T-helper 2 cell treated with Interferon-gamma antibody and Interleukin-4, amounts not matched to agents 5 μg/mL and 100 μg/mL, for 36 hours (primary cell): ENCODE measurements around the gene PANK1.
"Not testable (repeated sequence)": the region's sequence is repeated elsewhere in the genome, so short reads cannot be mapped to it uniquely, and the experiment has no call there.

Source experiments
- DNase-seq: peaks from one replicate; pipeline ENCODE4 v3.0.0; 2021; ENCODE audit warnings: low spot score
- H3K27ac Mint-ChIP-seq: one replicate; pipeline ENCODE4 v1.8.0; 2021; ENCODE audit warnings: mild to moderate bottlenecking, mixed read lengths
- H3K27me3 Mint-ChIP-seq: one replicate; pipeline ENCODE4 v1.8.0; 2021; ENCODE audit warnings: low read depth, mixed read lengths
- H3K36me3 Mint-ChIP-seq: one replicate; pipeline ENCODE4 v1.8.0; 2021; ENCODE audit warnings: low read depth, mixed read lengths
- H3K4me1 Mint-ChIP-seq: one replicate; pipeline ENCODE4 v1.8.0; 2021; ENCODE audit warnings: low read depth, mixed read lengths
- H3K4me3 Mint-ChIP-seq: one replicate; pipeline ENCODE4 v1.8.0; 2022; ENCODE audit warnings: mild to moderate bottlenecking, moderate library complexity, mixed read lengths
- H3K9me3 Mint-ChIP-seq: one replicate; pipeline ENCODE4 v1.8.0; 2021; ENCODE audit warnings: mixed read lengths

The PANK1 gene

DNA sequence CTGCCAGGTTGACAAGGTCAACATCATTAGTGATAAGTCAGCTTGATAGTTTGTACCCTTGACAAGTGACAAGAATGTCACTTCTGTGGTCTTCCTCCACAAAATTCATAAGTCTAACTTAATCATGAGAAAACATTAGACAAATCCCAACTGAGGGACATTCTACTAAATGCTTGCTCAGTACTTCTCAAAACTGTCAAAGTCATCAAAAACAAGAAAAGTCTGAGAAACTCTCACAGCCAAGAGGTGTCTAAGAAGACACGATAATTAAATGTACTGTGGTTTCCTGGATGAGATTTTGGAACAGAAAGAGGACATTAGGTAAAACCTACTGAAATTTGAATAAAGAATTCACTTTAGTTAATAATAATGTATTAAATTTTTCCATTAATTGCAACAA, 79.9 kb downstream of the PANK1 start:
- H3K9me3 Mint-ChIP-seq: no peaks in the 10 kb centered on the region
- H3K4me1 Mint-ChIP-seq: no peaks in the 10 kb centered on the region
- no peak overlapping the region for H3K27ac Mint-ChIP-seq
- peaks cover 37% of the 10 kb centered on the region for H3K27me3 Mint-ChIP-seq
- no peak overlapping the region for H3K4me3 Mint-ChIP-seq
- DNase-seq: no peak
- H3K36me3 Mint-ChIP-seq: no peaks in the 10 kb centered on the region

- H3K4me3 Mint-ChIP-seq: no peak overlapping the region
- no peaks in the 10 kb centered on the region for H3K4me1 Mint-ChIP-seq
- H3K27ac Mint-ChIP-seq: no peak overlapping the region
- H3K27me3 Mint-ChIP-seq: peaks cover 37% of the 10 kb centered on the region
- no peaks in the 10 kb centered on the region for H3K9me3 Mint-ChIP-seq
- H3K36me3 Mint-ChIP-seq: no peaks in the 10 kb centered on the region
- DNase-seq: no peak
Observed at GRCh38 chr10:89563861-89564478, 81.1 kb downstream of the PANK1 start.

DNA sequence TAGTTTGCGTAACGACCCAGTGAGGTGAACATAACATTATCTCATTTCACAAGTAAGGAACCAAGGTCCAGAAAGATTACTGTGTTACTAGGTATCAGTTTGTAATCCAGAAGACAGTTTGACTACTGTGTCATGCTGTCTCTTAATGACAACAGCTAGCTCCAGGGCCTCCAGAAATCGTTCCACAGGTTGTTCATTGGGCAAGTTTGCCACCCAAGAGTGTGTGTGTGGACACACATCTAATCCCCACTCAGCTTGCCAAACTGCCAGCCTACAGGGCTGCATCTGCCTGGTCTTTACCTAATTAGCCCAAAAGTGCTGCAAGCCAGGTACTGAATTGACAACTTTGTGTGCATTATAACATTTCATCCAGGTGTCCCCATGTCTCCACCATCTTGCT, 81.7 kb downstream of the PANK1 start:
- Mint-ChIP-seq H3K9me3 (no peaks in the 10 kb centered on the region), H3K4me1 (no peaks in the 10 kb centered on the region), H3K27ac (no peak overlapping the region), H3K36me3 (no peaks in the 10 kb centered on the region), H3K4me3 (no peak overlapping the region), H3K27me3 (peaks cover 37% of the 10 kb centered on the region)
- no peak for DNase-seq

- Mint-ChIP-seq H3K36me3 (no peaks in the 10 kb centered on the region), H3K27ac (no peak overlapping the region)
- no peak for DNase-seq
Observed at GRCh38 chr10:89556600-89556999, 88.4 kb downstream of the PANK1 start.

DNA sequence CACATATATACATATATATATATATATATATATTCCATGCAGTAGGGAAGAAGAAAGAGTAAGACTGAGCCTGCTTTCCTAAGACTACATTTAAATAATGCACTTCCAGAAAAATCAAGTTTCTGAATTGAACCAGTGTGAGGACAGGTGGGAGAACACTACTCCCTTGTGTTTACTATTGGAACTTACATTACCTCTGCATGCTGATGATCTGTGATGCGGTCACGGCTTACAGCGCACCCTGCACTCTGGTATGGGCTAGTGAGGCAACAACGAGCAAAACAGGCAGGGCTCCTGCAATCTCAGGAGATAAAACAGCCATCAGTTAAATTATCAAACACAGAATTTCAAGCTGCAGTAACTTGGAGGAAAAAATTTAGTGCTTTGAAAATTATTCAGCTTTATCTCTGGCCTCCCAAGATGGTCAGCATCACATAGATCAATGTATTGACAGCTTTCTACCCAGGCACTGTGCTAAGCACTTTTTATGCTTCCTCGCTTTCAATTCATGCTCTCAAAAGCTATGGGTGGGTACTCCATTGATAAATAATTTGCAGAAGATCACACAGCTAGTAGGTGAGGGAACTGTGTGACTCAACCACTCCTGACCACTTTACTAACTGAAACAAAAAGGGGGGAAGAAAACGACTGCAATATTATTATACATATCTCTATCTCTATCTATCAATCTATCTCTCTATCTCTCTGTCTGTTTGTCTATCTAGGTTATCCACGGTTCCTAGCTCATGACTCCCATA, 89.2 kb downstream of the PANK1 start:
- Mint-ChIP-seq H3K4me1 (no peaks in the 10 kb centered on the region), H3K4me3 (no peak overlapping the region), H3K9me3 (no peaks in the 10 kb centered on the region), H3K27ac (no peak overlapping the region), H3K27me3 (peaks cover 5% of the 10 kb centered on the region), H3K36me3 (no peaks in the 10 kb centered on the region)
- DNase-seq: no peak

More at GRCh38 chr10:89556600-89556999, 88.4 kb downstream of the PANK1 start:
- H3K4me3 Mint-ChIP-seq: no peak overlapping the region
- H3K9me3 Mint-ChIP-seq: no peaks in the 10 kb centered on the region
- H3K4me1 Mint-ChIP-seq: no peaks in the 10 kb centered on the region
- peaks cover 11% of the 10 kb centered on the region for H3K27me3 Mint-ChIP-seq

- H3K36me3 Mint-ChIP-seq: no peaks in the 10 kb centered on the region
- no peaks in the 10 kb centered on the region for H3K4me1 Mint-ChIP-seq
- no peaks in the 10 kb centered on the region for H3K9me3 Mint-ChIP-seq
- peaks cover 13% of the 10 kb centered on the region for H3K27me3 Mint-ChIP-seq
- no peak for DNase-seq
- no peak overlapping the region for H3K27ac Mint-ChIP-seq
- H3K4me3 Mint-ChIP-seq: no peak overlapping the region
Observed at GRCh38 chr10:89554433-89554832, 90.6 kb downstream of the PANK1 start.

- Mint-ChIP-seq H3K4me1 (no peaks in the 10 kb centered on the region), H3K27ac (no peak overlapping the region), H3K27me3 (peaks cover 13% of the 10 kb centered on the region), H3K4me3 (no peak overlapping the region), H3K9me3 (no peaks in the 10 kb centered on the region), H3K36me3 (no peaks in the 10 kb centered on the region)
- DNase-seq: no peak
Observed at GRCh38 chr10:89553064-89553734, 91.8 kb downstream of the PANK1 start.

DNA sequence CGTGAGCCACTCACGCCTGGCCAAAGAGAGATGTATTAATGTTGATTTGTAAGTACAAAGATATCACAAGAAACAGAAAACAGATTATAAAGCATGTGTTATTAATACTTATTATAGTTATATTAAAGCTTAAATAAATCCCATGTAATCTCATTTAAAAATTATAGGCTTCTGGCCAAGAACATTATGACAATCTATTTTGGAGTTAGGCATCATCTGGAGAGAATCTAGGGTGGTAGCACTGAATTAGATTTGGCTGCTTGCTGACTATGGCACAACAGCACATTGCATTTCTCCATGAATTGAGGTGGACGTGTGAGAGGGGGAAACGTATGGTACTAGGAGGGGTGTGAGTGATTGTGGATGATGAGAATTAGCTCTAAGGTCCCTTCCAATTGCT, 92.8 kb downstream of the PANK1 start:
- Mint-ChIP-seq H3K36me3 (no peaks in the 10 kb centered on the region), H3K27ac (no peak overlapping the region), H3K27me3 (peaks cover 19% of the 10 kb centered on the region)

DNA sequence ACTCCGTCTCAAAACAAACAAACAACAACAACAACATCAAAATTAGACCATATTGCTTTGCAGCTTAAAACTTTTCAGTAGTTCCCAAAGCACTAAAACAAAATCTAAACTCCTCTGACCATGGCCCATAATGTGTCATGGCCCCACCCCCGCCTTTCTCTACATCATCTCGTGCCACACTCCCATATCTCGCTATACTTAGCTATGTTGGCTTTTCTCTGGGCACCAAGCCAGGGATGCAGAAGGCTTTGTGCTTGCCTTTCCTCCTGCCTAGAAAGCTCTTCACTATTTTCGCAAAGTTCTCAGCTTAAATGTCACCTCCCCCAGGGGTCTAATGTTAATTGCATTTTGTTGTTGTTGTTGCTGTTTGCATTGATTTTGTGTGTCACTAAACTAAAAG, 94.5 kb downstream of the PANK1 start:
- Mint-ChIP-seq H3K36me3 (no peaks in the 10 kb centered on the region), H3K9me3 (no peaks in the 10 kb centered on the region), H3K4me1 (no peaks in the 10 kb centered on the region), H3K27me3 (peaks cover 20% of the 10 kb centered on the region), H3K4me3 (no peak overlapping the region), H3K27ac (no peak overlapping the region)
- no peak for DNase-seq

More for the DNA sequence above, 92.8 kb downstream of the PANK1 start:
- H3K9me3 Mint-ChIP-seq: no peaks in the 10 kb centered on the region
- DNase-seq: no peak
- H3K4me1 Mint-ChIP-seq: no peaks in the 10 kb centered on the region
- H3K4me3 Mint-ChIP-seq: no peak overlapping the region

- peaks cover 21% of the 10 kb centered on the region for H3K27me3 Mint-ChIP-seq
- no peak overlapping the region for H3K4me3 Mint-ChIP-seq
- H3K9me3 Mint-ChIP-seq: no peaks in the 10 kb centered on the region
- no peaks in the 10 kb centered on the region for H3K36me3 Mint-ChIP-seq
- DNase-seq: no peak
- H3K27ac Mint-ChIP-seq: no peak overlapping the region
- no peaks in the 10 kb centered on the region for H3K4me1 Mint-ChIP-seq
Observed at GRCh38 chr10:89549510-89549909, 95.5 kb downstream of the PANK1 start.

DNA sequence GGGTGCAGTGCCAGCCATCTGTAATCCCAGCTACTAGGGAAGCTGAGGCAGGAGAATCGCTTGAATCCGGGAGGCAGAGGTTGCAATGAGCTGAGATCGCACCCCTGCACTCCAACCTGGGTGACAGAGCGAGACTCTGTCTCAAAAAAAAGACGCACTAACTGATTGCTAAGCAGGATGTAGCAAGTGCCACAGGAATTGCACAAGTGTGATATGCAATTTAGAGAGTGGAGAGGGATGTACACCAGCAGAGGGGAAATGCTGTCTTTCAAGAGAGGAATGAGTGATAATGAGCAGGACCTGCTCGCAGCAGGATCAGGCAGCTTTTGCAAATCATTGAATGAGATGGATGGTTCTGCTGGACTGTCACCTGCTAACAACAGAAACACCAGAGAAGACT, 96.4 kb downstream of the PANK1 start:
- H3K36me3 Mint-ChIP-seq: no peaks in the 10 kb centered on the region
- H3K4me3 Mint-ChIP-seq: no peak overlapping the region
- no peaks in the 10 kb centered on the region for H3K9me3 Mint-ChIP-seq
- H3K27me3 Mint-ChIP-seq: peaks cover 21% of the 10 kb centered on the region
- no peak overlapping the region for H3K27ac Mint-ChIP-seq
- no peaks in the 10 kb centered on the region for H3K4me1 Mint-ChIP-seq
- DNase-seq: no peak

DNA sequence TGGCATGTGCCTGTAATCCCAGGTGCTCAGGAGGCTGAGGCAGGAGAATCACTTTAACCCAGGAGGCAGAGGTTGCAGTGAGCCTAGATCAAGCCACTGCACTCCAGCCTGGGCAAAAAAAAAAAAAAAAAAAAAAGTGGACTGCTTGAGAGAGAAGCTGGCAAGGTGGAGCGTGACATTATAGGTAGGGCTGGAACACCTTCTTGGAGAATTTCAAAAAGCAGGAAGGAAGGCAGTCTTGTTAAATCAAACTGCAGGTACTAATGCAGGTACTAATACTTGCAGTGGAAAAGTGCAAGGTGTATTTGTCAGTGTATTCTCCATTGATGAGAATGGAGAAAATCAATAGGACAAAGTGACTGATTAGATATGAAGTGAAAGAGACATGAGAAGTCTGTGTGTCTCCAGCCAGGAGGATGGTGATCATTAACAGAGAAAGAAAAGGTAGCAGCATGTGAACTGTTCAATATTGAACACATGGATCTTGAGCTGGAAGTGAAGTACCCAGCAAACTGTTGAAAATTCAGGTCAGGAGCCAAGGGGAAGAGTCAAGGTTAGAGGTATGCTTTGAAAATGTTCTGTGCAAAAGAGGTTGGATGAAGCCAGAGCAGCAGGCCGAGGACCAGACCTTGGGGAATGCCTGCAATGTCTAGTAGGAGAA, 97.1 kb downstream of the PANK1 start:
- Mint-ChIP-seq H3K4me3 (no peak overlapping the region), H3K36me3 (no peaks in the 10 kb centered on the region), H3K27me3 (peaks cover 21% of the 10 kb centered on the region), H3K4me1 (no peaks in the 10 kb centered on the region), H3K27ac (no peak overlapping the region), H3K9me3 (no peaks in the 10 kb centered on the region)
- no peak for DNase-seq

GRCh38 chr10:89546651-89547050, 98.4 kb downstream of the PANK1 start:
- not testable (repeated sequence) for DNase-seq, H3K4me1 Mint-ChIP-seq, H3K27ac Mint-ChIP-seq, H3K36me3 Mint-ChIP-seq, H3K9me3 Mint-ChIP-seq, H3K4me3 Mint-ChIP-seq
- H3K27me3 Mint-ChIP-seq: peaks cover 21% of the 10 kb centered on the region

- H3K36me3 Mint-ChIP-seq: no peaks in the 10 kb centered on the region
- DNase-seq: no peak
- H3K27ac Mint-ChIP-seq: no peak overlapping the region
- H3K4me1 Mint-ChIP-seq: no peaks in the 10 kb centered on the region
- peaks cover 26% of the 10 kb centered on the region for H3K27me3 Mint-ChIP-seq
- no peak overlapping the region for H3K4me3 Mint-ChIP-seq
- no peaks in the 10 kb centered on the region for H3K9me3 Mint-ChIP-seq
Observed at GRCh38 chr10:89543841-89544240, 101.2 kb downstream of the PANK1 start.
